22Rv1 (cell line): ENCODE measurements around the gene GRAMD1B.

Experiments
- ZFX ChIP-seq: fragments of 450-650 bp; IDR thresholded peaks from 2 replicates; pipeline ENCODE4 v1.6.1; 2017; ENCODE audit warnings: antibody characterized with exemption, borderline replicate concordance
- TF ChIP-seq, protein P1 (sequence below): fragments of 450-650 bp; IDR thresholded peaks from 2 replicates; pipeline ENCODE4 v1.5.1; 2017; ENCODE audit warnings: mild to moderate bottlenecking

DNA sequence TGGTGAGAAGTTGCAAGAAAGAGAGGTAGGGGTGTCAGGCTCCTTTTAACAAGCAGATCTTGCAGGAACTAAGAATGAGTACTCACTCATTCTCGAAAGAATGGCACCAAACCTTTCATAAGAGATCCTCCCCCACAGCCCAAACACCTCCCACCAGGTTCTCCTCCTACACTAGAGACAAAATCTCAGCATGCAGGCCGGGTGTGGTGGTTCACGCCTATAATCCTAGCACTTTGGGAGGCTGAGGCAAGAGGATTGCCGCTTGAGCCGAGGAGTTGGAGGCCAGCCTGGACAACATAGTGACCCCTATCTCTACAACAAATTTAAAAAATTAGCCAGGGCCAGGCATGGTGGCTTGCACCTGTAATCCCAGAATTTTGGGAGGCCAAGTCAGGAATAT, 11.1 kb downstream of the GRAMD1B start:
- TF ChIP-seq, protein P1, sequence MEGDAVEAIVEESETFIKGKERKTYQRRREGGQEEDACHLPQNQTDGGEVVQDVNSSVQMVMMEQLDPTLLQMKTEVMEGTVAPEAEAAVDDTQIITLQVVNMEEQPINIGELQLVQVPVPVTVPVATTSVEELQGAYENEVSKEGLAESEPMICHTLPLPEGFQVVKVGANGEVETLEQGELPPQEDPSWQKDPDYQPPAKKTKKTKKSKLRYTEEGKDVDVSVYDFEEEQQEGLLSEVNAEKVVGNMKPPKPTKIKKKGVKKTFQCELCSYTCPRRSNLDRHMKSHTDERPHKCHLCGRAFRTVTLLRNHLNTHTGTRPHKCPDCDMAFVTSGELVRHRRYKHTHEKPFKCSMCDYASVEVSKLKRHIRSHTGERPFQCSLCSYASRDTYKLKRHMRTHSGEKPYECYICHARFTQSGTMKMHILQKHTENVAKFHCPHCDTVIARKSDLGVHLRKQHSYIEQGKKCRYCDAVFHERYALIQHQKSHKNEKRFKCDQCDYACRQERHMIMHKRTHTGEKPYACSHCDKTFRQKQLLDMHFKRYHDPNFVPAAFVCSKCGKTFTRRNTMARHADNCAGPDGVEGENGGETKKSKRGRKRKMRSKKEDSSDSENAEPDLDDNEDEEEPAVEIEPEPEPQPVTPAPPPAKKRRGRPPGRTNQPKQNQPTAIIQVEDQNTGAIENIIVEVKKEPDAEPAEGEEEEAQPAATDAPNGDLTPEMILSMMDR = no peak
- no peak for TF ChIP-seq ZFX
